HCT116 (cell line): ENCODE measurements around the gene TRIM6. TPM values are rescaled to one million over a fixed set of nuclear protein-coding genes. Genes with fewer than 3 reads are reported as not detected.
"Not testable (repeated sequence)": the region's sequence is repeated elsewhere in the genome, so short reads cannot be mapped to it uniquely, and the experiment has no call there.

Experiments used
- ATAC-seq: fragments of 200-7000 bp; cut with Tn5 transposase; 2 replicates; pipeline ENCODE4 v1.9.1; 2020; ENCODE audit warnings: mild to moderate bottlenecking, moderate library complexity
- BruUV-seq: library from RNA; stranded (reverse); fragments of 400-500 nt; replicated peaks from 2 replicates; lab custom pipeline; 2021; lab: Mats Ljungman, UMichigan
- CTCF ChIA-PET: fragments of 300-600 bp; sonication (Branson Sonifier 250); formaldehyde crosslinking; loops from one replicate; lab custom pipeline; 2021; ENCODE audit warnings: antibody characterized with exemption; lab: Charles Lee
- POLR2A ChIA-PET: fragments of 300-600, 350-600 bp; sonication (Branson Sonifier 250); formaldehyde crosslinking; loops from one replicate; lab custom pipeline; 2021; ENCODE audit warnings: antibody characterized with exemption; lab: Charles Lee
- RAD21 ChIA-PET, 2 experiments: fragments of 300-600 bp; sonication (Branson Sonifier 250); formaldehyde crosslinking; loops; one replicate each; lab custom pipeline; 2023; ENCODE audit warnings: low total read pairs in 2 of 2; ENCODE audit not compliant: uncharacterized antibody in 2 of 2, unreplicated experiment in 2 of 2, low non-redundant PET in 1 of 2; lab: Charles Lee
- DNase-seq: peaks from one replicate; pipeline ENCODE4 v3.0.0-alpha.2; 2010; ENCODE audit warnings: low read depth, low spot score
- H2AFZ ChIP-seq: fragments of 200-600 bp; shearing (Covaris generic), sonication (generic); 2 replicates; pipeline ENCODE4 v1.6.1; 2017; ENCODE audit warnings: low read depth, mixed run types, mixed read lengths, antibody characterized with exemption, low read length; ENCODE audit not compliant: poor library complexity, severe bottlenecking
- H3K27ac ChIP-seq: 2 replicates; pipeline ENCODE4 v1.5.1; 2012; ENCODE audit warnings: low read depth, low read length
- H3K27me3 ChIP-seq: fragments of 200-600 bp; sonication (generic); 2 replicates; pipeline ENCODE4 v1.6.1; 2016; ENCODE audit warnings: mixed run types, low read length, mixed read lengths; ENCODE audit not compliant: insufficient read depth
- H3K36me3 ChIP-seq, 2 experiments: fragments of 200-500 bp in 1 of 2; fragments of 200-600 bp in 1 of 2; sonication (Bioruptor generic) in 1 of 2; sonication (generic) in 1 of 2; 2 replicates each; pipeline versions ENCODE4 v1.5.1 to v1.6.1; 2014 to 2016; ENCODE audit warnings: low read length in 2 of 2, inconsistent platforms in 1 of 2, mixed read lengths in 1 of 2, mixed run types in 1 of 2; ENCODE audit not compliant: insufficient read depth in 2 of 2, control insufficient read depth in 1 of 2
- H3K4me1 ChIP-seq, 2 experiments: fragments of 200-600 bp in 1 of 2; sonication (generic) in 1 of 2; 2 replicates each; pipeline versions ENCODE4 v1.5.1 to v1.6.1; 2012 to 2017; ENCODE audit warnings: low read length in 2 of 2, inconsistent platforms in 1 of 2, mild to moderate bottlenecking in 1 of 2, mixed read lengths in 1 of 2, mixed run types in 1 of 2, moderate library complexity in 1 of 2; ENCODE audit not compliant: insufficient read depth in 2 of 2, control insufficient read depth in 1 of 2
- H3K4me2 ChIP-seq: fragments of 200-600 bp; sonication (generic); 2 replicates; pipeline ENCODE4 v1.6.1; 2017; ENCODE audit warnings: mixed run types, low read length, mixed read lengths
- H3K4me3 ChIP-seq, 2 experiments: fragments of 200-600 bp in 1 of 2; sonication (generic) in 1 of 2; replicated peaks in 1 of 2; 2 replicates each; pipeline ENCODE4 v1.5.1; 2011 to 2016; ENCODE audit warnings: low read length in 2 of 2, control low read depth in 1 of 2, low read depth in 1 of 2, mild to moderate bottlenecking in 1 of 2, mixed read lengths in 1 of 2, mixed run types in 1 of 2
- H3K79me2 ChIP-seq: fragments of 200-600 bp; sonication (generic); 2 replicates; pipeline ENCODE4 v1.6.1; 2017; ENCODE audit warnings: mild to moderate bottlenecking, mixed run types, low read length, moderate library complexity, mixed read lengths; ENCODE audit not compliant: insufficient read depth
- H3K9ac ChIP-seq: fragments of 200-600 bp; sonication (generic); 2 replicates; pipeline ENCODE4 v1.6.1; 2016; ENCODE audit warnings: low read length, mixed read lengths
- H3K9me2 ChIP-seq: fragments of 200-600 bp; sonication (generic), shearing (Covaris generic); 2 replicates; pipeline ENCODE4 v1.6.1; 2017; ENCODE audit warnings: mixed run types, mild to moderate bottlenecking, moderate library complexity; ENCODE audit not compliant: insufficient read depth
- H3K9me3 ChIP-seq, 2 experiments: fragments of 200-500 bp in 1 of 2; fragments of 200-600 bp in 1 of 2; sonication (Bioruptor generic) in 1 of 2; sonication (generic) in 1 of 2; 2 replicates each; pipeline ENCODE4 v1.6.1; 2014 to 2017; ENCODE audit warnings: low read length in 2 of 2, mixed read lengths in 2 of 2, inconsistent platforms in 1 of 2, low read depth in 1 of 2, mild to moderate bottlenecking in 1 of 2, mixed run types in 1 of 2, moderate library complexity in 1 of 2; ENCODE audit not compliant: control insufficient read depth in 1 of 2, insufficient read depth in 1 of 2
- H4K20me1 ChIP-seq: fragments of 200-600 bp; sonication (generic), shearing (Covaris generic); 2 replicates; pipeline ENCODE4 v1.6.1; 2017; ENCODE audit warnings: mixed run types, mild to moderate bottlenecking, moderate library complexity; ENCODE audit not compliant: insufficient read depth
- EZH2 ChIP-seq: fragments of 200-600 bp; sonication (generic); IDR thresholded peaks from 2 replicates; pipeline ENCODE4 v1.6.1; 2017; ENCODE audit warnings: antibody characterized with exemption, mixed run types
- FOSL1 ChIP-seq: IDR thresholded peaks from 2 replicates; pipeline ENCODE4 v1.6.1; 2012; ENCODE audit warnings: low read depth
- JUND ChIP-seq: IDR thresholded peaks from 2 replicates; pipeline ENCODE4 v1.6.1; 2012
- POLR2A ChIP-seq: IDR thresholded peaks from 2 replicates; pipeline ENCODE4 v1.7.0; 2011; ENCODE audit warnings: borderline replicate concordance; ENCODE audit not compliant: insufficient read depth, insufficient read length; ENCODE audit errors: extremely low read depth
- POLR2AphosphoS5 ChIP-seq: IDR thresholded peaks from 2 replicates; pipeline ENCODE4 v1.6.1; 2011; ENCODE audit warnings: mild to moderate bottlenecking, low read depth, low read length, moderate library complexity
- SRF ChIP-seq: IDR thresholded peaks from 2 replicates; pipeline ENCODE4 v1.6.1; 2012; ENCODE audit warnings: low read depth
- intact Hi-C: fragments of 100-400 bp; cut with micrococcal nuclease; formaldehyde crosslinking; loops from 2 replicates; pipeline ENCODE4 v1.10.0; 2022
- total RNA-seq: library from RNA; stranded (reverse); gene quantifications from one replicate; pipeline ENCODE4 v1.2.1, GENCODE V29; 2021; ENCODE audit not compliant: unreplicated experiment
- TF ChIP-seq, protein P1 (sequence below): IDR thresholded peaks from 2 replicates; pipeline ENCODE4 v1.6.1; 2011; ENCODE audit warnings: mild to moderate bottlenecking, low read length, moderate library complexity; ENCODE audit not compliant: insufficient replicate concordance; ENCODE audit errors: extremely low read depth
- TF ChIP-seq, protein P2 (sequence below): IDR thresholded peaks from 2 replicates; pipeline ENCODE4 v1.6.1; 2012

TRIM6 gene
- total RNA-seq, 1 experiment from 2014 or later = 3.0 TPM

DNA sequence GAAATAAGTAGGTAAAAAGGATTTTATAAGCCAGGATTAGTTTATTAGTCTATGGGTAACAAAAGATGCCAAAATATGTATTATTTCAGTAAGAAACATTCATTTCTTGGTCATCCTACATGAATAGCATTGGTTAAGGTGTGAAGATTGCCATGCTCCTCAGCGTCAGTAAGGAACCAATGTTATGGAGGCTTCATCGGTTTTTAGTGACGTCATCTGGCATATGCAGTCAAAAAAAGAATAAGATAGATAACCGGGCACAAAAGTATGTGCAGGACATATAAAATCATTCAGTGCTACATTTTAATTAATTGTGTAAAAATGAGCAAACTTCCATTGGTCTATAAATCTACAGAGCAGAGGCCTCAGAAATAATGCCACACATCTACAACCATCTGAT is 59.0 kb downstream of the TRIM6 start (continued):
- TF ChIP-seq, protein P1, sequence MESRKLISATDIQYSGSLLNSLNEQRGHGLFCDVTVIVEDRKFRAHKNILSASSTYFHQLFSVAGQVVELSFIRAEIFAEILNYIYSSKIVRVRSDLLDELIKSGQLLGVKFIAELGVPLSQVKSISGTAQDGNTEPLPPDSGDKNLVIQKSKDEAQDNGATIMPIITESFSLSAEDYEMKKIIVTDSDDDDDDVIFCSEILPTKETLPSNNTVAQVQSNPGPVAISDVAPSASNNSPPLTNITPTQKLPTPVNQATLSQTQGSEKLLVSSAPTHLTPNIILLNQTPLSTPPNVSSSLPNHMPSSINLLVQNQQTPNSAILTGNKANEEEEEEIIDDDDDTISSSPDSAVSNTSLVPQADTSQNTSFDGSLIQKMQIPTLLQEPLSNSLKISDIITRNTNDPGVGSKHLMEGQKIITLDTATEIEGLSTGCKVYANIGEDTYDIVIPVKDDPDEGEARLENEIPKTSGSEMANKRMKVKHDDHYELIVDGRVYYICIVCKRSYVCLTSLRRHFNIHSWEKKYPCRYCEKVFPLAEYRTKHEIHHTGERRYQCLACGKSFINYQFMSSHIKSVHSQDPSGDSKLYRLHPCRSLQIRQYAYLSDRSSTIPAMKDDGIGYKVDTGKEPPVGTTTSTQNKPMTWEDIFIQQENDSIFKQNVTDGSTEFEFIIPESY = no peak
- TF ChIP-seq POLR2A = no peak
- TF ChIP-seq, protein P2, sequence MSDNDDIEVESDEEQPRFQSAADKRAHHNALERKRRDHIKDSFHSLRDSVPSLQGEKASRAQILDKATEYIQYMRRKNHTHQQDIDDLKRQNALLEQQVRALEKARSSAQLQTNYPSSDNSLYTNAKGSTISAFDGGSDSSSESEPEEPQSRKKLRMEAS = no peak
- no peak for TF ChIP-seq SRF
- TF ChIP-seq POLR2AphosphoS5 = no peak
- TF ChIP-seq JUND = no peak
- no peak for TF ChIP-seq EZH2
- TF ChIP-seq FOSL1 = no peak

DNA sequence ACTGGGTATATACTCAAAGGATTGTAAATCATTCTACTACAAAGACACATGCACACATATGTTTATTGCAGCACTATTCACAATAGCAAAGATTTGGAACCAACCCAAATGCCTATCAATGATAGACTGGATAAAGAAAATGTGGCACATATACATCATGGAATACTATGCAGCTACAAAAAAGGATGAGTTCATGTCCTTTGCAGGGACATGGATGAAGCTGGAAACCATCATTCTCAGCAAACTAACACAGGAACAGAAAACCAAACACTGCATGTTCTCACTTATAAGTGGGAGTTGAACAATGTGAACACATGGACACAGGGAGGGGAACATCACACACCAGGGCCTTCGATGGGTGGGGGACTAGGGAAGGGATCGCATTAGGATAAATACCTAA is 60.5 kb downstream of the TRIM6 start:
- H3K4me3 ChIP-seq, H2AFZ ChIP-seq, CTCF ChIA-PET, RAD21 ChIA-PET, POLR2A ChIA-PET, H3K4me1 ChIP-seq, H4K20me1 ChIP-seq, DNase-seq, ATAC-seq, H3K9me2 ChIP-seq, H3K27me3 ChIP-seq, H3K27ac ChIP-seq, H3K4me2 ChIP-seq, H3K9me3 ChIP-seq, H3K79me2 ChIP-seq, BruUV-seq, H3K36me3 ChIP-seq, intact Hi-C loops, H3K9ac ChIP-seq: not testable (repeated sequence)
